GM21737 (cell line): ENCODE measurements around the gene STIM1.

Source experiments
- ATAC-seq: cut with Tn5 transposase; IDR thresholded peaks from one replicate; pipeline ENCODE4 v1.9.1; 2021; ENCODE audit warnings: mild to moderate bottlenecking, moderate library complexity; ENCODE audit not compliant: unreplicated experiment

STIM1 gene

GRCh38 chr11:3830088-3830487 lies 25.4 kb upstream of the STIM1 start:
- ATAC-seq: no peak

DNA sequence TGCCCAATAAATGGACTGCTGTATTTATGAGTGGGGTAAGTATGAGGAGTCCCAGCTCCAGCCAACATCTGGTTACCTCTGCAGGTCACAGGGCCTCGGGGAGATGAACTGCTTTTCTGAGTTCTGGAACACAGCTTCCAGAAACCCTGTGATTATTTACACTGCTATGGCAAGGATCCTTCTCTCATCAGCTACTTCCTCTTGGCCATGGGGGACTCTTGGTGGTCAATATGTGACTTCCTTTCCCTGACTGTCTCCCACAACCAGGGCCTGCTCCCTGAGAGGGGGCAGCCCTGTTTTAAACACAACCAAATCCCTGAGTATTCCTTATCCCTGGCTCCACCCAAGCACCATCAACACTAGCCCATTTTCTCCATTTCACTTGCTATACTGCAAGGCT lies 24.7 kb upstream of the STIM1 start:
- ATAC-seq: no peak

GRCh38 chr11:3831378-3832239 lies 23.9 kb upstream of the STIM1 start:
- no peak for ATAC-seq

DNA sequence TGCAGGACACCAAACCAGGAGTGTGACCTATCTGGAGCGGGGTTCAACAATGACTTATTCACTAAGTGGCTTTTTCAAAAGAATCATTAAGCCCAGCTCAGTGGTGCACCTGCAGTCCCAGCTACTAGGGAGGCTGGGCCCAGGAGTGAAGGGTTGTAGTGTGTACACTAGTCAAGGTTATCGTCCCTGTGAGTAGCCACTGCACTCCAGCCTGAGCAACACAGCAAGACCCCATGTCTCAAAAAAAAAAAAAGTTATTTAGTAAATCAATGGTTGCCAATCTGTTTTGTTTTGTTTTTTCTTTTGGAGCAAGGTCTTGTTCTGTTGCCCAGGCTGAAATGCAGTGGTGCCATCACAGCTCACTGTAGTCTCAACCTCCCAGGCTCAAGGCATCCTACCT lies 22.6 kb upstream of the STIM1 start:
- ATAC-seq: no peak

DNA sequence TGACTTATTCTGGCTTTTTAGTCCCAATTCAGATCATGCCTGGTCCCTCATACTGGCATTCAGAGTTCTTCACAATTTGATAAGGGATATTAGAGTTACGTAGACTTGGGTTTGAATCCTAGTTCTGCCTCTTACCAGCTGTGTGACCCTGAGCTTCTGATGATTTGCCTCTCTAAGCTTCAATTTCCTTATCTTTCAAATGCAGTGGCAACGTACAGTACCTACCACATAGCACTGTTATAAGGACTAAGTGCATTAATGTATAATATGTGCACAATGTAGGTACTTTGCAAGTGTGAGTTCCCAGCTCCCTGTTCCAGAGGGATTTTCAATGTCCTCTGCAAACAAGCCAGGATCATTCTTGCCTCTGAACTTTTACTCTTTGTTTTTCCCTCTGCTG lies 22.0 kb upstream of the STIM1 start:
- no peak for ATAC-seq

- ATAC-seq: no peak
These were observed 21.2 kb upstream of the STIM1 start for GRCh38 chr11:3834349-3834663.

- ATAC-seq: no peak
These were observed 20.6 kb upstream of the STIM1 start for GRCh38 chr11:3834664-3835461.

DNA sequence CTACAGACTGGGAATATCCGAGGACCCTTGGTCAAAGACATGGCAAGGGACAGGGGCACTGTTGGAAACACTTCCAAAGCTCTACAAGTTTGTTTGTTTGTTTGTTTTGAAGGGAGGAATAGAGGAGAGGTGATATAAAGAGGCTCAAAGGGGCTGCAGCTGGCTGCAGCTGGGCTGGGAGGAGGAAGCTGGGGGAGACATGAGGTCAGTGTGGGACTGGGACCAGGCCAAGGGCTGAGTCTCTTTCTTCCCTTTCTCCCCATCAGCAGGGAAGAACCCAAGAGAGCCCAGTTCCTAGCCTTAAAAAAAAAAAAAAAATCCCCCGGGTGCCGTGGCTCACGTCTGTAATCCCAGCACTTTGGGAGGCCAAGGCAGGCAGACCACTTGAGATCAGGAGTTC lies 19.7 kb upstream of the STIM1 start:
- ATAC-seq: no peak

- ATAC-seq: no peak
These were observed 18.6 kb upstream of the STIM1 start for GRCh38 chr11:3836903-3837302.

GRCh38 chr11:3837793-3838192 lies 17.7 kb upstream of the STIM1 start:
- ATAC-seq: no peak

GRCh38 chr11:3838504-3838903 lies 17.0 kb upstream of the STIM1 start:
- ATAC-seq: no peak

- ATAC-seq: no peak
These were observed 15.2 kb upstream of the STIM1 start for GRCh38 chr11:3840004-3840869.

DNA sequence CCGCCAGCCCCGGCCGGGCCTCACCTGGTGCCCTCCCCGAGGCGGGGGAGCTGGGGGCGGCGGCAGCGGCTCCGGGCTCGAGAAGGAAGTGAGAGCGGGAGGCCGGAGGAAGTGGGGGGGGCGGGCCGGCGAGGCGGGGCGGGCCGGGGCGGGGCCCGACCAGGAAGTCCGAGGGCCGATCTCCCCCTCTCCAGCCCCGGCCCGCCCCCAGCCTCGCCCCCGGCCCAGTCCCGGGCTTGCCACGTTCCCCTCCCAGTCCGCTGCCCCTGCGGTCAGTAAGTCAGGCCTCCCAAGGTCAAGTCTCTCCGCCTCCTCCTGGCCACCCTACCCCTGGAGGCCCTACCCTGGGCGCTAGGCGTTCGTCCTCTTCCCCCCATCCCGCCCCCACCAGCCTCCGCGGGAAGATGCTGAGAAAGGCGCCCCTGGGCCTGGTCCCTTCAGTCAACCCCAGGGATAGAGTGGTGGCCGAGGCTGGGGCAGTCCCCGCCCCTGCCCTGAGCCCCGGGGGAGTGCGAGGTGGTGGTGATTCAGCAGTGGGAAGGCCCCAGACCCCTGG lies 14.5 kb upstream of the STIM1 start, which contains the start of gene RHOG:
Gene RHOG, minus strand, starts transcription at position 90 of the 556 bp plus-strand sequence. CDS start 12,821 bp downstream, outside the sequence.
- ATAC-seq: peak; percentile 43

- ATAC-seq: peak; percentile 47
These were observed 13.8 kb upstream of the STIM1 start for GRCh38 chr11:3841426-3842350.

DNA sequence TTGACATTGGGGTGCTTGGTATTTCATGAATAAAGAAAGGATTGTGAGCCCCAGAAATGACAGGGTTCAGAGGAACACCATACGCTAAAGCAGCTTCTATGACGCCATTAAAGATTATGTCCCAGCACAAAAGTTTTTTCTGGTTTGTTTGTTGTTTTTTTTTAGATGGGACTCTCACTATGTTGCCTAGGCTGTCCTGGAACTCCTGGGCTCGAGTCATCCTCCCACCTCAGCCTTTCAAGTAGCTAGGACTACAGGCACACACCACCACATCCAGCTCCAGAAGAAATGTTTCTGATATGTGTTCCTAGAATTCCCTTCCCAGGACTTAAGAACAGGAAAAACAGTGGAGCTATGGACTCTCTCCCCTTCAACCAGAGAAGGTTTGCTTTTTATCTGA lies 12.1 kb upstream of the STIM1 start:
- no peak for ATAC-seq

- no peak for ATAC-seq
These were observed 10.2 kb upstream of the STIM1 start for GRCh38 chr11:3845246-3845645.

- ATAC-seq: no peak
These were observed 9.8 kb upstream of the STIM1 start for GRCh38 chr11:3845670-3846069.

GRCh38 chr11:3849297-3849874 lies 6.1 kb upstream of the STIM1 start:
- no peak for ATAC-seq

- no peak for ATAC-seq
These were observed 2.0 kb upstream of the STIM1 start for GRCh38 chr11:3853545-3853842.
